Activated CD4-positive, alpha-beta T cell treated with anti-CD3 and anti-CD28 coated beads, Interleukin-2, amount 50 U/mL, for 4 hours (primary cell): ENCODE data around the gene TOB1.

Experiments used
- DNase-seq, 2 experiments: peaks; one replicate each; pipeline ENCODE4 v3.0.0-alpha.2; 2020

TOB1 gene

GRCh38 chr17:50830352-50830751 is 35.8 kb downstream of the TOB1 start:
- no peak for DNase-seq

- DNase-seq: no peak
Measured at GRCh38 chr17:50829332-50829731, 36.8 kb downstream of the TOB1 start.

GRCh38 chr17:50828508-50829170 is 37.5 kb downstream of the TOB1 start:
- DNase-seq: no peak

GRCh38 chr17:50825188-50825587 is 41.0 kb downstream of the TOB1 start:
- DNase-seq: no peak

- DNase-seq: no peak
Measured at GRCh38 chr17:50824429-50824828, 41.7 kb downstream of the TOB1 start.

GRCh38 chr17:50822550-50822949 is 43.6 kb downstream of the TOB1 start:
- DNase-seq: no peak

- no peak for DNase-seq
Measured at GRCh38 chr17:50820651-50821050, 45.5 kb downstream of the TOB1 start.

- DNase-seq: no peak
Measured at GRCh38 chr17:50818921-50819657, 47.1 kb downstream of the TOB1 start.

- DNase-seq: no peak
Measured at GRCh38 chr17:50818261-50818660, 47.9 kb downstream of the TOB1 start.

- no peak for DNase-seq
Measured at GRCh38 chr17:50817838-50818237, 48.3 kb downstream of the TOB1 start.

- peak; percentile 45 to 53 for DNase-seq
Measured at GRCh38 chr17:50816771-50817751, 49.1 kb downstream of the TOB1 start.

GRCh38 chr17:50816271-50816670 is 49.9 kb downstream of the TOB1 start:
- DNase-seq: no peak

GRCh38 chr17:50815400-50815799 is 50.8 kb downstream of the TOB1 start:
- DNase-seq: no peak

- DNase-seq: no peak
Measured at GRCh38 chr17:50813583-50813982, 52.6 kb downstream of the TOB1 start.
